GM18502 (cell line): ENCODE results near the gene GID8.
"Not testable (repeated sequence)": the region's sequence is repeated elsewhere in the genome, so short reads cannot be mapped to it uniquely, and the experiment has no call there.

Source experiments
- ATAC-seq: cut with Tn5 transposase; IDR thresholded peaks from one replicate; pipeline ENCODE4 v1.9.1; 2021; ENCODE audit warnings: mild to moderate bottlenecking; ENCODE audit not compliant: unreplicated experiment, poor library complexity

Gene GID8

GRCh38 chr20:62953839-62954703 is 16.1 kb downstream of the GID8 start:
- peak; percentile 78 for ATAC-seq

GRCh38 chr20:62955519-62956386 is 17.8 kb downstream of the GID8 start:
- no peak for ATAC-seq

DNA sequence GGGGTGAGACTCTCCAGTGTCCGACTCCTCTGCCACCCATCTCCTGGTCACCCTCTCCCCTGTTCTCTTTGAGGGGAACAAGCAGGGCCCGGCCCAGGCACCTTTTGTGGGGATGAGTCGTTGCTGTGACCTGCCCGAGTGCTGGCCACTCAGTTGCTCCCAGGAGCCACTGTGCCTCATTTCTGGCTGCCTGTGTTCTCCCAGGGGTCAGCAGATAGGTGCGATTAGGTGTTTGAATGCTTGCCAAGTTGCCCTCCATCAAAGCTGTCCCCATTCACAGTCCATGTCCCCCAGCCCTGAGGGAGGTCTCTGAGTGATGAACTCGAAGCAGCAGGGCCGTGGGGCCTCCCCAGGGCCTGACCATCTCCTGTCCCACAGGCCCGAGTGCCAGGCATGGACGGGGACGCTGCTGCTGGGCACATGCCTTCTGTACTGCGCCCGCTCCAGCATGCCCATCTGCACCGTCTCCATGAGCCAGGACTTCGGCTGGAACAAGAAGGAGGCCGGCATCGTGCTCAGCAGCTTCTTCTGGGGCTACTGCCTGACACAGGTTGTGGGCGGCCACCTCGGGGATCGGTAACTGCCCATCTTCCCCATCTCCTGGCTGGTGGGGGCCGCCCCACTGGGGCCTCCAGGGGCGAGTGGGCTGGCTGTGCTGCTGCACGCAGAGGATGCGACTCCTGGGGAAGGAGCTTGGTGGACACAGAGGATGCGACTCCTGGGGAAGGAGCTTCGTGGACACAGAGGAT is 18.6 kb downstream of the GID8 start:
- no peak for ATAC-seq

DNA sequence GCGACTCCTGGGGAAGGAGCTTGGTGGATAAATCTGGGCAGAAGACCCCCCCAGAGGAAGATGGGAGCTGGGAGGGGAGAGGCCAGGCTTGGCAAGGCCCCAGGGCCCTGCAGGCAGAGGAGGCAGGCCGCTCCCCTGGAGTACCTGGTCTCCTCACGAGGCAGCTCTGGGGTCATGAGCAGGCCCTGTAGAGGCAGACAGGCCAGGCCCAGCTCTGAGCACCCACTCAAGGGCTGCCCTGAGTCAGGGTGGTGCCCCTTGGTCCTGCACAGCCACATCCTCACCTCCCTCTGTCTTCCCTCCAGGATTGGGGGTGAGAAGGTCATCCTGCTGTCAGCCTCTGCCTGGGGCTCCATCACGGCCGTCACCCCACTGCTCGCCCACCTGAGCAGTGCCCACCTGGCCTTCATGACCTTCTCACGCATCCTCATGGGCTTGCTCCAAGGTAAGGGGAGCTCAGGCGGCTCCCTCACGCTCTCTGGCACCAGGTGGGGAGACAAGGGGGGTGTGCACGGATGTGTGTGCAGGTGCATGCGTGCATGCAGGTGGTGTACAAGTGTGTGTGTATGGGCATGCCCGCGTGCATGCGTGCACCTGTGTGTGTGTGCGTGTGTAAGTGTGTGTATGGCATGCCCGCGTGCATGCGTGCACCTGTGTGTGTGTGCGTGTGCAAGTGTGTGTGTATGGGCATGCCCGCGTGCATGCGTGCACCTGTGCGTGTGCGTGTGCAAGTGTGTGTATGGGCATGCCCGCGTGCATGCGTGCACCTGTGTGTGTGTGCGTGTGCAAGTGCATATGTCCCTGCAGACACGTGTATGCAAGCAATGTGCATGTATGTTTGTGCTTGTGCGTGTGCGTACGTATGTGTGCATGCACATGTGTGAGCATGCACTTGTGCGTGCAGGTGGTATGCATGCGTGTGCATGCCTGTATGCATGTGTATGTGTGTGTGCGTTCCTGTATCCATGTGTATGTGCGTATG is 19.5 kb downstream of the GID8 start:
- no peak for ATAC-seq

GRCh38 chr20:62958388-62959100 is 20.6 kb downstream of the GID8 start:
- no peak for ATAC-seq

DNA sequence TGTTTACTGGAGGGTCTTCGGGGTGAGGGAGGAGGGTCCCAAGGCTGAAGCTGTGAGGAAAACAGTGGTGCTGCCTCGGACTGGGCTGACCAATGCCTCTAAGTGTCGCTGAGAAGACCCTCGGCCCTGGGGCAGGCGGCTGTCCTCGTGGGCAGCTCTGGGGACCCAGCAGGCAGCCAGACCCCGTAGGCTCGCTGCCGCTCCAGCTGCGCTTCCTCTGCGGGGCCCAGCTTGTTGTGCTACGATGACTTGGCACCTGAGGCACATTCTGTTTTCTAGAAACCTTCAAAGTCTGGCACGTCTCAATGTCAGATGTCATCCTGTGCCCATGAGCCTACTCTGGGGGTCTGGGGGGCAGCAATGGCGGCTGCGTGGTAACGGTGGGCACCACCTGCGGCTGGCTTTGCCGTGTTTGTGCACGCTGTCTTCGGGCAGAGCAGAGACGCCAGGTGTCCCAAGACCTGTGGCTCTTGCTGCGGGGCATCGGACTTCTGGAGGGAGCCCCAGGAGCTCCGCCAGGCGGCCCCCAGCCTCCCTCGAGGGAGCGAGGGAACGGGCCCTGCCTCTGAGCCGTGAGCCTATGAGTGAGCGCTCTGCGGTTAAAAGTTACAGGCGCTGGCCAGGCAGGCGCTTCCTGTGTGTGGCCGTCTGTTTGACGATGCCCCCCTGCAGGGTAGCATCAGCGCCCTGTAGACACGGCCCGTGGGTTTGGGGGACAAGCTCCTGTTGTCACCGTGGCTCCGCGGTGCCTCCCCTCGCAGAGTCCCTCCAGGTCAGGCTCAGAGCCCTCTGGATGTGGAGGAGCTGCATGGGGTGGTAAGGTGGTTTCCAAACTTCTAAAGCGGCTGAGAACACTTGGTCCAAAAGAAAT is 21.4 kb downstream of the GID8 start:
- no peak for ATAC-seq

DNA sequence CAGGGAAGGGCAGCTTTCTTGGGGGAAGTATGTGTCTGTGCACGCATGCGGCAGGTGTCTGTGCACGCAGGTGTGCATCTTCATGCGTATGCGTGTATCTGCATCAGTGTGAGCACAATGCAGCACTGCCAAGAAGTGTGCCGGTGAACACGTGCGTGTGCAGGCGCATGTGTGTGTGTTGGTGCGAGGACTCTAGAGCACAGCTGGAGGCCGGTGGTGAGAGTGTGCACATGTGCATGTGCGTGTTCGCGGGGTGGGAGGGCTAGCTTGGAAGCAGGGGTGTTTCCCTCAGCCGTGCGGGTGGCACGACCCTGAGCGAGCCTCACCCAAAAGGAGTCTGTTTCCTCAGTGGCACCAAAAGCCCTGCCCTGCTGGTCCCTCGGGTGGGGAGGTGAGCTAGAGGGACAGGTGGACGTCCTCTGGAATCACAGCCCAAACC is 22.1 kb downstream of the GID8 start:
- ATAC-seq: no peak

- ATAC-seq: not testable (repeated sequence)
Observed at GRCh38 chr20:62960446-62961309, 22.7 kb downstream of the GID8 start.

GRCh38 chr20:62961310-62961783 is 23.4 kb downstream of the GID8 start:
- no peak for ATAC-seq

- ATAC-seq: no peak
Observed at GRCh38 chr20:62961799-62962198, 23.9 kb downstream of the GID8 start.

DNA sequence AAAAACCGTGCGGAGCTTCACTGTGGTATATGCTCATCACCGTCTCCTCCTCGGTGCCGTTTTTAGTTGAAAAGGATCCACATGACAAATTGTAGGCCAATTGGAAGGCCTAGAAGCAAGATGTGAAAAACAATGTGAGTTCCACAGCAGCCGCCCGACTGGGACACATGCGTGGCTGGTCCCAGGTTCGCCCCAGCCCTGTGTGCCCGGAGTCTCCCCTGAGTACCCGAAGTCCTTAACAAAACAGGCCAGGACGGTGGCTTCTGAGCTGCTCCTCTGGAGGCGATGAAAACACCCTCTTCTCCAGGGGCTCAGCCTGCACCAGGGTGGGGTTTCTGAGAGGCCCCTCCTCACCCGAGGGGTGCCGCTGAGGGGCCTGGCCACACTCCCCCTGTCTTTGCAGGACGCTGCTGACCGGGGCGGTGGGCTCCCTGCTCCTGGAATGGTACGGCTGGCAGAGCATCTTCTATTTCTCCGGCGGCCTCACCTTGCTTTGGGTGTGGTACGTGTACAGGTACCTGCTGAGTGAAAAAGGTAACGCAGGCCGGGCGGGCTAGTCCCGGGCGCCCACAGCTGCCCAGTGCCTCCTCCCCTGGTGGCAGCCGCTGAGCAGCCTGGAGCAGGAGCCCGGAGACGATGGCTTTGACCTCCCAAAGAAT is 24.4 kb downstream of the GID8 start:
- no peak for ATAC-seq

DNA sequence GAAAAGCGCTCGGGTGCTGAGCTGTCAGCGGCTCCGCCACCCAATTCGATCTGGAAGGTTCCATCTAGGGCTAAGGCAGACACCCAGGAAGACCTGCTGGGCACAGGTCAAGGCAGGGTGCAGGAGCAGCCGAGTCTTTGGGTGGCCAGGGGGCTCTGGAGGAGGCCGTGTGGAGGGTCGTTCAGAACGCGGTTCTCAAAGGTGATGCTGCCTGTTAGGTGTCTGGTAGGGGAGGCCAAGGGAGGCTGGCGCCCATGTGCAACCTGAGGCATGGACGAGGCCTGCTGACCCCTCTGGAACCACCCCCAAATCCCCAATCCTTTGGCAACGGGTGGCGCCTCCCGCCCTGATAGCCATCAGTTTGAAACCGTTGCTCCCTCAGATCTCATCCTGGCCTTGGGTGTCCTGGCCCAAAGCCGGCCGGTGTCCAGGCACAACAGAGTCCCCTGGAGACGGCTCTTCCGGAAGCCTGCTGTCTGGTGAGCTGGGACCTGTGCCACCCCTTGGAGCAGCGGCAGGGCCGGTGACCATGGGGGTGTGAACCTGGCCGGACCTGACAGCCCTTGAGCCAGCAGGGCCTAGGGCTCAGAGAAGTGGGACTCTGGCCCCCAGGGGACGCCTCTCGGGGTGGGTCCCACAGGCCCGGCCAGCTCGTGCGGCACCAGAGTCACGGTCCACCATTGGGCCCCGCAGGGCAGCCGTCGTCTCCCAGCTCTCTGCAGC is 25.1 kb downstream of the GID8 start:
- ATAC-seq: no peak

DNA sequence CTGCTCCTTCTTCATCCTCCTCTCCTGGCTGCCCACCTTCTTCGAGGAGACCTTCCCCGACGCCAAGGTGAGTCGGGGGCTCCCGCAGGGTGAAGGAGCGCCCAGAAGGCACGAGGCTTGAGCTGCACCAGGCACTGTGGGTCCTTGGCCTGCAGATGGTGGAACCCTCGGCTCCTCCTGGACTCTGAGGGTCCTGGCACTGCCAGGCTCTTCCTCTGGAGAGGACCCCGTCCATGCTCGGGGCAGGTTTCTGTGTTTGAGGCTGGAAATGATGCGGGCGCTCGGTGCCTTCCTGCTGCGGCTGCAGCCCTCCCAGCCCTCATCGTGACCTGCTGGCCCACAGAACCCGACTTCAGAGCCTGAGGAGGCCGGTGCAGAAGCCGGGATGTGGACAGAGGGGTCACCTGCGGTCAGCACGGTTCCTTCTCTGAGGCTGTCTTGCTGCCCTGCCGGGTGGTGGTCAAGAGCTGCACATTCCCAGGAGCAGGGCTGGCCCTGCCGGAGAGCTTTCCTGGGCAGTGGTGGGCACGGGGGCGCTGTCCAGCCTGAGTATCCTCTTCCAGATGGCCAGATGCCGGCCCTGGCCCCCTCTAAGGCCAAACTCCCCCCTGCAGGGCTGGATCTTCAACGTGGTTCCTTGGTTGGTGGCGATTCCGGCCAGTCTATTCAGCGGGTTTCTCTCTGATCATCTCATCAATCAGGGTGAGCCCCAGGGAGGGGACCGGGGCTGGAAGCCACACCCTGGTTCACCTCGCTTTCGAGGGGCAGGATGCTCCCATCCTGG is 25.9 kb downstream of the GID8 start:
- no peak for ATAC-seq

DNA sequence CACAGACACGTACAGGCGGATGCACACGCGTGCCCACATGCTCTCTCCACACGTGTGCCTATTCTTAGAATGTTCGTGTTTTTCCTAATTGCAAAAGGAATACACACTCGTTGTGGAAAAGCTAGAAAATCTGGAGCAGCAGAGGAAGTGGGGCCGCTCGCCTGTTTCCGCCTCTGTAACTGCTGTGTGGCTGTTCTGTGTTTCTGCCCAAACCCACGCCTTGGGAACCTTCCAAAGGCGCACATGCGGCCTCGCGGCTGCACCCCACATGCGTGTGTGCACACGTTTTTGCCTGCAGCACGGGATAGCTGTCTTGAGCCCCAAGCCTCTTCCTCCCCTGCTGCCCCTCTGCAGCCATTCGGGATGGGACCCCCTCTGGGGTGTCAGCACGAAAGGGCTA is 26.8 kb downstream of the GID8 start:
- no peak for ATAC-seq

DNA sequence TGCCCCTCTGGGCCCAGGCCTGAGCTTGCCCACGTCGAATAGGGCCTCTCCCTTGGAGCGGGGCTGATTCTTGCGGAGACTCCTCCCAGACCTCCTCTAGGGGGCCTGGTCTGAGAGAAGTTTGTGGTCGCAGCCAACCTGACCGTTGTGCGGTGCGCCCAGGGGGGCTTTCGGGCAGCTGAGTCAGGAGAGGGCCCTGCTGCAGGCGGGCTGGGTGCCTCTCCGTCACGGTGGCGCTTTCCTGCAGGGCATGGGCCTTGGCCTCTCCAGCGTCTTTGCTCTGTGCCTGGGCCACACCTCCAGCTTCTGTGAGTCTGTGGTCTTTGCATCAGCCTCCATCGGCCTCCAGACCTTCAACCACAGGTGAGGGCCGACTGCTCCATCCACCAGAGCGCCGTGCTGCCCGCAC is 27.4 kb downstream of the GID8 start:
- ATAC-seq: no peak
